Body of pancreas (tissue), 4 donors: ENCODE measurements around the gene DOC2A. TPM values are rescaled to one million over a fixed set of nuclear protein-coding genes. Genes with fewer than 3 reads are reported as not detected.

ENCODE experiments used
- ATAC-seq: fragments of 150-250 bp; one replicate; pipeline ENCODE4 v1.9.1; 2016
- DNase-seq, 4 donors: peaks; one replicate each; pipeline ENCODE4 v3.0.0-alpha.2; 2019
- H3K27ac ChIP-seq, 4 donors: fragments of 200-600 bp; sonication (generic); 1 replicate in 3 of 4; 2 replicates in 1 of 4; pipeline versions ENCODE4 v1.5.1 to v1.6.1; 2016 to 2019; ENCODE audit warnings: mild to moderate bottlenecking in 1 of 4, mixed read lengths in 1 of 4, moderate library complexity in 1 of 4
- H3K27me3 ChIP-seq, 2 donors: fragments of 200-600 bp; sonication (generic); one replicate each; pipeline ENCODE4 v1.6.0; 2016; ENCODE audit warnings: mild to moderate bottlenecking in 1 of 2
- H3K36me3 ChIP-seq, 2 donors: fragments of 200-600 bp; sonication (generic); replicated peaks in 1 of 2; 2 replicates each; pipeline ENCODE4 v1.5.1; 2016; ENCODE audit warnings: low read depth in 2 of 2; ENCODE audit not compliant: insufficient read depth in 1 of 2
- H3K4me1 ChIP-seq: fragments of 200-600 bp; sonication (generic); one replicate; pipeline ENCODE4 v1.6.0; 2016
- H3K4me3 ChIP-seq, 2 donors: fragments of 200-600 bp; sonication (generic); 1 replicate in 1 of 2; 2 replicates in 1 of 2; pipeline ENCODE4 v1.5.1; 2016 to 2019
- H3K9me3 ChIP-seq, 3 donors: fragments of 200-600 bp; sonication (generic); 1 replicate in 2 of 3; 2 replicates in 1 of 3; pipeline ENCODE4 v1.5.1; 2016
- POLR2A ChIP-seq, 3 donors: fragments of 450-650 bp; IDR thresholded peaks; one replicate each; pipeline ENCODE4 v1.6.1; 2016; ENCODE audit warnings: antibody characterized with exemption in 3 of 3, mild to moderate bottlenecking in 2 of 3
- WGBS, 2 donors: methylation state at CpG; one replicate each; pipeline ENCODE4 v1.1.5; 2017; 5-methylcytosine and 5-hydroxymethylcytosine counted together
- intact Hi-C: fragments of 100-400 bp; cut with DNase I; formaldehyde crosslinking; loops from one replicate; pipeline ENCODE4 v1.15.1; 2023
- total RNA-seq, 2 donors: library from RNA; depleted of rRNA; stranded (reverse); fragments of >200 nt; gene quantifications; one replicate each; pipeline ENCODE4 v1.1.0, GENCODE V29; 2016
- TF ChIP-seq, protein P1 (sequence below), 7 experiments: fragments of 450-650 bp in 4 of 7; fragments of 200-600 bp in 3 of 7; sonication (generic) in 3 of 7; IDR thresholded peaks; one replicate each; pipeline ENCODE4 v1.5.1; 2016 to 2019; ENCODE audit warnings: antibody characterized with exemption in 7 of 7

The DOC2A gene
- total RNA-seq, 2 donors from 2014 or later: 0.78 TPM; not detected in 1

DNA sequence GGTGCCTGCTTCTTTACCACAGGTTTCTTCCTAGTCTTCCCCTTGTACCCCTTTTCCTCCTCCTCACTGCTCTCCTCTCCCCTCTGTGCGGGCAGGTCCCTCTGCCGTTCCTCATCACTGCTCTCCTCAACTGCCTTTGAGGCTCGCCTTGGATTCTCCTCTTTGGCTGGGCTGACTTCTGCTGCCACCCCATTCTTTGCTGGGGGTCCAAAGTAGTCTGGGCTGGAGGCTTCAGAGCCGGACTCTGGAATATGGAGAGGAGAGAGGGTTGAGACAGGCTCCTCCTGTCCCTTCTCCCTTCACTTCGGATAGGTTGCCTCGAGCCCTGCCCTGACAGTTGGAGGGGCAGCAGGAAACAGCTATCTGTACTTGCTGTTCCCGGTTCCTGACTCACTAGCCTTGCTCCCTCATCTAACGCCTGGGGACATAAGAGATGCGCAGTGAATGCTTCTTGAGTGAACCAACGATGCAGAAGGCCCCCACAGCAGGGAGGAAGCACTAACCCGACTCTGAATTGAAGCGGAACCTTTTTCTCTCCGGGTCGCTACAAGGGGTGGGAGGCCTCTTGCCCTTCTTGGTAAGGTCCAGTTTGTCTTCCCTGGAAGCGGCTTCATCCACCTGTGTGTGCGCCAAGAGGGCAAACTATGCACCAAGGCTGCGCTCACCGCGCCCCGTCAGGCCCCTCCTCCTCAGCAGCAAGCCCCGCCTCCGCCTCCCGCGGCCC lies 16.1 kb downstream of the DOC2A start:
- DNase-seq (peak; percentile 73 to 75 (median 74)), ATAC-seq (peak; percentile 53)
- H3K27ac ChIP-seq: peak overlapping the region; percentile 89 to 99 (median 93)
- TF ChIP-seq, protein P1, sequence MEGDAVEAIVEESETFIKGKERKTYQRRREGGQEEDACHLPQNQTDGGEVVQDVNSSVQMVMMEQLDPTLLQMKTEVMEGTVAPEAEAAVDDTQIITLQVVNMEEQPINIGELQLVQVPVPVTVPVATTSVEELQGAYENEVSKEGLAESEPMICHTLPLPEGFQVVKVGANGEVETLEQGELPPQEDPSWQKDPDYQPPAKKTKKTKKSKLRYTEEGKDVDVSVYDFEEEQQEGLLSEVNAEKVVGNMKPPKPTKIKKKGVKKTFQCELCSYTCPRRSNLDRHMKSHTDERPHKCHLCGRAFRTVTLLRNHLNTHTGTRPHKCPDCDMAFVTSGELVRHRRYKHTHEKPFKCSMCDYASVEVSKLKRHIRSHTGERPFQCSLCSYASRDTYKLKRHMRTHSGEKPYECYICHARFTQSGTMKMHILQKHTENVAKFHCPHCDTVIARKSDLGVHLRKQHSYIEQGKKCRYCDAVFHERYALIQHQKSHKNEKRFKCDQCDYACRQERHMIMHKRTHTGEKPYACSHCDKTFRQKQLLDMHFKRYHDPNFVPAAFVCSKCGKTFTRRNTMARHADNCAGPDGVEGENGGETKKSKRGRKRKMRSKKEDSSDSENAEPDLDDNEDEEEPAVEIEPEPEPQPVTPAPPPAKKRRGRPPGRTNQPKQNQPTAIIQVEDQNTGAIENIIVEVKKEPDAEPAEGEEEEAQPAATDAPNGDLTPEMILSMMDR (IDR thresholded peaks at IDR 0.05): no peak
- TF ChIP-seq POLR2A (IDR thresholded peaks at IDR 0.05): no peak
- H3K4me3 ChIP-seq: peak overlapping the region; percentile 48 to 76
- H3K9me3 ChIP-seq: no peaks in the 10 kb centered on the region
- H3K36me3 ChIP-seq: peaks cover 0 to 5% of the 10 kb centered on the region in 2 donors
- intact Hi-C loops: no loop called here
- no peaks in the 10 kb centered on the region for H3K27me3 ChIP-seq
- WGBS, 2 donors: 16 to 18% methylated on average over 17 to 24 of the region's 24 CpGs
- peaks cover 26% of the 10 kb centered on the region for H3K4me1 ChIP-seq

GRCh38 chr16:29993903-29994599 lies 16.8 kb downstream of the DOC2A start:
- TF ChIP-seq, protein P1 (IDR thresholded peaks at IDR 0.05): no peak
- no peak for TF ChIP-seq POLR2A (IDR thresholded peaks at IDR 0.05)
- Histone ChIP-seq H3K4me1 (peaks cover 26% of the 10 kb centered on the region), H3K9me3 (no peaks in the 10 kb centered on the region), H3K27me3 (no peaks in the 10 kb centered on the region), H3K27ac (peak overlapping the region in 3 of 4 donors; percentile 89 to 99 (median 96)), H3K36me3 (peaks cover 0 to 5% of the 10 kb centered on the region in 2 donors), H3K4me3 (no peak overlapping the region)
- 87 to 88% methylated on average over 9 of the region's 9 CpGs for WGBS, 2 donors
- intact Hi-C loops: no loop called here
- ATAC-seq (no peak), DNase-seq (no peak)

GRCh38 chr16:29993191-29993902 lies 17.5 kb downstream of the DOC2A start:
- Histone ChIP-seq H3K9me3 (no peaks in the 10 kb centered on the region), H3K4me3 (no peak overlapping the region), H3K27ac (no peak overlapping the region), H3K27me3 (no peaks in the 10 kb centered on the region), H3K4me1 (peaks cover 26% of the 10 kb centered on the region), H3K36me3 (peaks cover 0 to 3% of the 10 kb centered on the region in 2 donors)
- intact Hi-C loops: no loop called here
- TF ChIP-seq POLR2A (IDR thresholded peaks at IDR 0.05): no peak
- TF ChIP-seq, protein P1 (IDR thresholded peaks at IDR 0.05): no peak
- 90 to 91% methylated on average over 18 to 25 of the region's 25 CpGs for WGBS, 2 donors
- ATAC-seq (no peak), DNase-seq (no peak)

DNA sequence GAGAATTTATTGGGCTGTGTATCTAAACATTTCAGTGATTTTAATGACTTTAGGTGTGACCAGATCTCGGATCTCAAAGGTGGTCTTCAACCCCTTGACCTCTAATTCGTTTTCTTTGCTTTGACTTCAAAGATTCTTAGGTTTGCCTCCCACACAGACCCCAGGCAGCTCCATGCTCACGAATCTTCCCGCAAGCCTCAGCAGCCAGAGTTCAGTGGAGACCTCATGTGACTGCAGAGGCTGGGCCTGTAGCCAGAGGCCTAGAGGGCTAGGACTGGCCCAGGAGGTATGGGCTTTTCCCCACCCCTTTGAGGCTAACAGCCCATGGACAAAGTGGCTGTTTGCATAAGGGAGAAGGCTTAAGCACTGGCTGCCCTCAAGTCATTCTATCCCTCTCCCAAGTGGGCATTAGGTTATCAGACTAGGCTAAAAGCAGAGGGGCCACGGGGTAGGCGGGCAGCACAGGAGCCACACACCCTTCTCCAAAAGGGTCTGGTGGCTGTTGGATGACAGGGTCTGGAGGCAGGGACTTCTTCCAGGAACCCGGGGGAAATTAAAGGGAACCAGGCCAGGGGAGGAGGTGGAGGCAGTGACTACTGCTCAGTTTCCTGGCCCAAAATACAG lies 18.4 kb downstream of the DOC2A start:
- H3K27ac ChIP-seq: no peak overlapping the region
- no peaks in the 10 kb centered on the region for H3K9me3 ChIP-seq
- H3K4me1 ChIP-seq: peaks cover 23% of the 10 kb centered on the region
- H3K27me3 ChIP-seq: no peaks in the 10 kb centered on the region
- H3K36me3 ChIP-seq: peaks cover 0 to 5% of the 10 kb centered on the region in 2 donors
- 62 to 66% methylated on average over 7 of the region's 7 CpGs for WGBS, 2 donors
- intact Hi-C loops: no loop called here
- DNase-seq: no peak
- TF ChIP-seq, protein P1 (IDR thresholded peaks at IDR 0.05): no peak
- no peak for TF ChIP-seq POLR2A (IDR thresholded peaks at IDR 0.05)
- no peak overlapping the region for H3K4me3 ChIP-seq
- no peak for ATAC-seq
